PC-3 (cell line): Measurements from ENCODE around the gene IL16.

Experiments
- EZH2phosphoT487 ChIP-seq: fragments of 300-600 bp; sonication (generic); IDR thresholded peaks from 2 replicates; pipeline ENCODE4 v1.6.1; 2018; ENCODE audit warnings: mild to moderate bottlenecking, antibody characterized with exemption, low read length, borderline replicate concordance
- TF ChIP-seq, protein P1 (sequence below): fragments of 300-600 bp; sonication (generic); conservative IDR thresholded peaks from 2 replicates; pipeline ENCODE4 v1.5.1; 2017; ENCODE audit warnings: antibody characterized with exemption, low read depth, mild to moderate bottlenecking, low read length

DNA sequence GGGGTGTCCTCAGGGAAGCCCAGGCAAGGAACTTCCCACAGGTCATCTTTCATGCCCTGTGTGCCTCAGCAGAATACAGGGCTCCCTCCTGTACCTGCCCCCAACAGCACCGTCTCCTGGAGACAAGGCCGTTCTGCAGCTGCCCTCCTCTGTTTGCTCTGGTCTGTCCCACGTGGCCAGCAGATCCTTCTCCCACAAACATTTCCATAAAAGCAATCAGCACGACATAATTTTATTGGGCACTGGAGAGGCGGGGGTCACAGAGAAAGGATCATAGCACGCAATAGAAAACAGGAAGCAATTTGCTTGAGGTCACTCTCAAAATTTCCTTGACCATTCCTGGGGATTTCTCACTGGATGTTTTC lies 97.8 kb downstream of the IL16 start:
- TF ChIP-seq, protein P1, sequence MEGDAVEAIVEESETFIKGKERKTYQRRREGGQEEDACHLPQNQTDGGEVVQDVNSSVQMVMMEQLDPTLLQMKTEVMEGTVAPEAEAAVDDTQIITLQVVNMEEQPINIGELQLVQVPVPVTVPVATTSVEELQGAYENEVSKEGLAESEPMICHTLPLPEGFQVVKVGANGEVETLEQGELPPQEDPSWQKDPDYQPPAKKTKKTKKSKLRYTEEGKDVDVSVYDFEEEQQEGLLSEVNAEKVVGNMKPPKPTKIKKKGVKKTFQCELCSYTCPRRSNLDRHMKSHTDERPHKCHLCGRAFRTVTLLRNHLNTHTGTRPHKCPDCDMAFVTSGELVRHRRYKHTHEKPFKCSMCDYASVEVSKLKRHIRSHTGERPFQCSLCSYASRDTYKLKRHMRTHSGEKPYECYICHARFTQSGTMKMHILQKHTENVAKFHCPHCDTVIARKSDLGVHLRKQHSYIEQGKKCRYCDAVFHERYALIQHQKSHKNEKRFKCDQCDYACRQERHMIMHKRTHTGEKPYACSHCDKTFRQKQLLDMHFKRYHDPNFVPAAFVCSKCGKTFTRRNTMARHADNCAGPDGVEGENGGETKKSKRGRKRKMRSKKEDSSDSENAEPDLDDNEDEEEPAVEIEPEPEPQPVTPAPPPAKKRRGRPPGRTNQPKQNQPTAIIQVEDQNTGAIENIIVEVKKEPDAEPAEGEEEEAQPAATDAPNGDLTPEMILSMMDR: no peak
- no peak for TF ChIP-seq EZH2phosphoT487
